Neutrophil (primary cell): ENCODE data around the gene ANXA3.

Experiments used
- H3K27ac ChIP-seq: fragments of 200-600 bp; sonication (generic); 2 replicates; pipeline ENCODE4 v1.5.1; 2016; ENCODE audit warnings: mild to moderate bottlenecking, moderate library complexity
- H3K27me3 ChIP-seq: fragments of 200-600 bp; sonication (generic); 2 replicates; pipeline ENCODE4 v1.6.0; 2016; ENCODE audit warnings: mild to moderate bottlenecking
- H3K36me3 ChIP-seq: fragments of 200-600 bp; sonication (generic); 2 replicates; pipeline ENCODE4 v1.5.1; 2017
- H3K4me1 ChIP-seq, 2 experiments: fragments of 200-600 bp in 1 of 2; sonication (generic) in 1 of 2; 1 replicate in 1 of 2; 2 replicates in 1 of 2; pipeline versions ENCODE4 v1.5.1 to v1.6.1; 2013 to 2016; ENCODE audit warnings: low read depth in 1 of 2, low read length in 1 of 2, mild to moderate bottlenecking in 1 of 2, moderate library complexity in 1 of 2; ENCODE audit not compliant: control insufficient read depth in 1 of 2, insufficient read depth in 1 of 2
- H3K4me3 ChIP-seq, 2 experiments: fragments of 200-600 bp in 1 of 2; sonication (generic) in 1 of 2; 1 replicate in 1 of 2; 2 replicates in 1 of 2; pipeline ENCODE4 v1.5.1; 2013 to 2016; ENCODE audit warnings: low read depth in 1 of 2, low read length in 1 of 2, mild to moderate bottlenecking in 1 of 2, moderate library complexity in 1 of 2
- H3K9me3 ChIP-seq: fragments of 200-600 bp; sonication (generic); 2 replicates; pipeline ENCODE4 v1.5.1; 2016
- TF ChIP-seq, protein P1 (sequence below): fragments of 200-600 bp; sonication (generic); IDR thresholded peaks from 2 replicates; pipeline ENCODE4 v1.5.1; 2016; ENCODE audit warnings: antibody characterized with exemption

The ANXA3 gene

DNA sequence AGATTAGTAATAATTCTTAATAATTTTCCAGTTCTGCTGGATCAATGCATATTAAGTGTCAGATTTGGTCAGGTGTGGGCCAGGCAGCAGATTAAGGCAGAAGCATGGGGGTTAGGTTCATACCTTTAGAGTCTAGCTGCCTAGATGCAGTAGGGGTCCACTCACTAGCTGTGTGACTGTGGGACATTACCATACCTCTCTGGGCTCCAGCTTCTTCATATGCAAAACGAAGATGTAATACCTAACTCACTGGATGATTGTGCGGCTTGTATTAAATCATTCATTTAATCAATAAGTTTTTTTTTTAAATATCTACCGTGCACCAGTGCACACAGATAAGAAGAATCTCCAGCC lies 1.4 kb downstream of the ANXA3 start:
- Histone ChIP-seq H3K27ac (peak overlapping the region; percentile 92), H3K4me3 (peak overlapping the region; percentile 86 to 89), H3K36me3 (peaks cover 12% of the 10 kb centered on the region), H3K9me3 (no peaks in the 10 kb centered on the region), H3K27me3 (no peaks in the 10 kb centered on the region), H3K4me1 (peaks cover 52 to 74% of the 10 kb centered on the region in 2 experiments)
- TF ChIP-seq, protein P1, sequence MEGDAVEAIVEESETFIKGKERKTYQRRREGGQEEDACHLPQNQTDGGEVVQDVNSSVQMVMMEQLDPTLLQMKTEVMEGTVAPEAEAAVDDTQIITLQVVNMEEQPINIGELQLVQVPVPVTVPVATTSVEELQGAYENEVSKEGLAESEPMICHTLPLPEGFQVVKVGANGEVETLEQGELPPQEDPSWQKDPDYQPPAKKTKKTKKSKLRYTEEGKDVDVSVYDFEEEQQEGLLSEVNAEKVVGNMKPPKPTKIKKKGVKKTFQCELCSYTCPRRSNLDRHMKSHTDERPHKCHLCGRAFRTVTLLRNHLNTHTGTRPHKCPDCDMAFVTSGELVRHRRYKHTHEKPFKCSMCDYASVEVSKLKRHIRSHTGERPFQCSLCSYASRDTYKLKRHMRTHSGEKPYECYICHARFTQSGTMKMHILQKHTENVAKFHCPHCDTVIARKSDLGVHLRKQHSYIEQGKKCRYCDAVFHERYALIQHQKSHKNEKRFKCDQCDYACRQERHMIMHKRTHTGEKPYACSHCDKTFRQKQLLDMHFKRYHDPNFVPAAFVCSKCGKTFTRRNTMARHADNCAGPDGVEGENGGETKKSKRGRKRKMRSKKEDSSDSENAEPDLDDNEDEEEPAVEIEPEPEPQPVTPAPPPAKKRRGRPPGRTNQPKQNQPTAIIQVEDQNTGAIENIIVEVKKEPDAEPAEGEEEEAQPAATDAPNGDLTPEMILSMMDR = no peak

DNA sequence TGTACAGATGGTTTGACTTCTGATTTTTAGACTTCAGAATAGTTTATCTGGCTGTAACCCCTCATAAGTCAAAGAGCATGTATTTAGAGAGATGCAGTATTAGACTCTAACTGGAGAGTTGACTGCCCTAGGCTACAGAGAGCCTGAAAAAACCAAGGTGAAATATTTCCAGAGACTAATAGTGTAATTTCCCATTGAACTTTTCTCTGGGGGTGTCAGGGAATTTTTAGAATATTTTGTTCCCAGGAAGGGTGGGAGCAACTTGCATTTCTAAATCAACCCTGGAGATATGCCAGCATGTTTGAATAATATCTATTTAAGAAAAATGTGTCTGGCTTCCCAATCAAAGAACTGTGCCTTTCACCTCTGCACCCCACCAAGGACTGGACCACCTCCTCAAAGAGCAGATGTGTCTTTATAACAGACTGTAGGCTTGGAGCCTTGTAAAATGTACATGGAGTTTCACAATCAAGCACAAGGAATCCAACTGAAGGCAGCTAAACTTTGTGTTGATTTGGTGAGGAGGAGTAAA lies 2.0 kb downstream of the ANXA3 start:
- peak overlapping the region; percentile 92 for H3K27ac ChIP-seq
- peak overlapping the region; percentile 86 to 89 for H3K4me3 ChIP-seq
- no peaks in the 10 kb centered on the region for H3K27me3 ChIP-seq
- TF ChIP-seq, protein P1 = no peak
- no peaks in the 10 kb centered on the region for H3K9me3 ChIP-seq
- H3K4me1 ChIP-seq = peaks cover 58 to 80% of the 10 kb centered on the region in 2 experiments
- peaks cover 12% of the 10 kb centered on the region for H3K36me3 ChIP-seq

DNA sequence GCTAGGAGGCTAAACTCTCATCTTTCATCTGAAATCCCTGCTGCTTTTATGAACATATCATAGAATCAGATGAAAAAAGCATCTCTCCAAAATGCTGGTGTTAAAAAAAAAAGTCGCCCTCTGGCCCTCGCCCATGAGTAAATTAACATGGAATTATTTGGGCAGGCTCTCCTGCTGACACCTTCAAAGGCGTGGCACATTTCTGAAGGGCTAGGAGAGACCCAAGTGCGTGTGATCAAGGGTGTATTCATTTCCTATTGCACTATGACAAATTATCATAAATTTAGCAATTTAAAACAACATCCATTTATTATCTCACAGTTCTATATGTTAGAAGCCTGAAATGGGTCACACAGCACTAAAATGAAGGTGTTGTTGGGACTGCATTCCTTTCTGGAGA lies 5.1 kb downstream of the ANXA3 start:
- H3K27me3 ChIP-seq = no peaks in the 10 kb centered on the region
- TF ChIP-seq, protein P1 = no peak
- H3K4me3 ChIP-seq = no peak overlapping the region
- peaks cover 67 to 88% of the 10 kb centered on the region in 2 experiments for H3K4me1 ChIP-seq
- H3K27ac ChIP-seq = peak overlapping the region; percentile 92
- H3K36me3 ChIP-seq = peaks cover 36% of the 10 kb centered on the region
- no peaks in the 10 kb centered on the region for H3K9me3 ChIP-seq

DNA sequence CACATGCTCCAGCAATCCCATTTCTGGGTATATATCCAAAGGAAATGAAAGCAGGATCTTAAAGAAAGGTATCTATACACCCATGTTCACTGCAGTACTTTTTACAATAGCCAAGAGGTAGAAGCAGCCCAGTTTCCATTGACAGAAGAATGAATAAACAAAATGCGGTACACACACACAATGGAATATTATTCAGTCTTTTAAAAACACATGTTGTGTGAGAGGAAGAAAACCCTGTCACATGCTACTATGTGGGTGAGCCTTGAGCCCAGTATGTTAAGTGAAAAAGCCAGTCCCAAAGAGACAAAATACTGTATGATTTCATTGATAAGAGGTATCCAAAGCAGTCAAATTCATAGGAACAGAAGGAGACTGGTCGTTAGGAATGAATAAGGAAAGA lies 6.3 kb downstream of the ANXA3 start:
- Histone ChIP-seq H3K4me1 (peaks cover 66 to 86% of the 10 kb centered on the region in 2 experiments), H3K27me3 (no peaks in the 10 kb centered on the region), H3K36me3 (peaks cover 48% of the 10 kb centered on the region), H3K4me3 (no peak overlapping the region), H3K27ac (peak overlapping the region; percentile 92), H3K9me3 (no peaks in the 10 kb centered on the region)
- TF ChIP-seq, protein P1 = no peak

DNA sequence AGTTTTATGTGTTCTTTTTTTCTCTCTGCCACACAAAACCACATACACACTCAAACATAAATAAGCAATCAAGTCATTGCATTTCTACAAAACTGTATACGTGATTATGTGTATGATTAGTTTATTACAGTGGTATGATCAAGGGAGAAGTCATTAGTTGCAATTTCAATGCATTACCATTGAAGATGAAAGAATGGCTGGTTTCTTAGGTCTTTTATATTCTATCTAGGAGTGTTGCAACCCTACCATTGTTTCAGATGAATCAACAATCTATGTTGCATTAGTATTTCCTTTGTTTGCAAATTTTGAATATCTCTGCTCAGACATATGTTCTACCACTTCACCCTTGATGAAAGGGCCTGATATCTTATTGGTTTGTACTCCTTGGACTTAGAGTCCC lies 6.8 kb downstream of the ANXA3 start:
- H3K27ac ChIP-seq = peak overlapping the region; percentile 92
- peaks cover 60 to 86% of the 10 kb centered on the region in 2 experiments for H3K4me1 ChIP-seq
- no peaks in the 10 kb centered on the region for H3K27me3 ChIP-seq
- H3K4me3 ChIP-seq = no peak overlapping the region
- peaks cover 54% of the 10 kb centered on the region for H3K36me3 ChIP-seq
- TF ChIP-seq, protein P1 = no peak
- H3K9me3 ChIP-seq = no peaks in the 10 kb centered on the region
